ENCODE data around the gene PPP2R5C.

DNA sequence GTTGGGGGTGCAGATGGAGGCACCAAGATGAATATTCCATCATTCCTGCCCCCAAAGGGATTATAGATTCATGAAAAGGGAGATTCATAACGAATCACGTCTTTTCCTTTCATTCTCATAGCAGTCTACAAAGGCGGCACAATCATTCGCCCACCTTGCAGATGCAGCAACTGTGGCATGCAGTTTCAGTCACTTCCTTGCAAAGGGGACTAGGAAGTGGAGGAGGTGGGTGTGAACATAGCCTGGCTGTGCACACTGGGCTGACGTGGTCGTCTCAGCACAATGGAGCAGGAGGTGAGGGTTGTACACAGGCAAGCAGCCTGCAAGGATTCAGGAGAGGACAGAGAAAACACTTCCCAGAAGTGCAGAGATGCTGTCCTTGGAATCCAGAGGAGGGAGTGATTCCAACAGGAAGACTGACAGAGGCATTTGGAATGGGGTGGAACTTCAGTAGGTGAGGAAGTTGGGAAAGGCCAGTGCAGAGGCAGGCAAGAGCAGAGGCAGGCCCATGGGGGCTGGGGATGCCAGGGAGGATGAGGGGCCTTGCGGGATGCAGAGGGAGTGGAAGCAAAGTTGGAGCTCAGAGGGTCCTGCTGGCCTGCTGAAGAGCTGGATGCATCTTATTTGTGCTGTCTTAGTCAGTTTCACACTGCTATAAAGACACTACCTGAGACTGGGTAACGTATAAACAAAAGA, 21.9 kb upstream of the PPP2R5C start:
- TF ChIP-seq, protein P1, sequence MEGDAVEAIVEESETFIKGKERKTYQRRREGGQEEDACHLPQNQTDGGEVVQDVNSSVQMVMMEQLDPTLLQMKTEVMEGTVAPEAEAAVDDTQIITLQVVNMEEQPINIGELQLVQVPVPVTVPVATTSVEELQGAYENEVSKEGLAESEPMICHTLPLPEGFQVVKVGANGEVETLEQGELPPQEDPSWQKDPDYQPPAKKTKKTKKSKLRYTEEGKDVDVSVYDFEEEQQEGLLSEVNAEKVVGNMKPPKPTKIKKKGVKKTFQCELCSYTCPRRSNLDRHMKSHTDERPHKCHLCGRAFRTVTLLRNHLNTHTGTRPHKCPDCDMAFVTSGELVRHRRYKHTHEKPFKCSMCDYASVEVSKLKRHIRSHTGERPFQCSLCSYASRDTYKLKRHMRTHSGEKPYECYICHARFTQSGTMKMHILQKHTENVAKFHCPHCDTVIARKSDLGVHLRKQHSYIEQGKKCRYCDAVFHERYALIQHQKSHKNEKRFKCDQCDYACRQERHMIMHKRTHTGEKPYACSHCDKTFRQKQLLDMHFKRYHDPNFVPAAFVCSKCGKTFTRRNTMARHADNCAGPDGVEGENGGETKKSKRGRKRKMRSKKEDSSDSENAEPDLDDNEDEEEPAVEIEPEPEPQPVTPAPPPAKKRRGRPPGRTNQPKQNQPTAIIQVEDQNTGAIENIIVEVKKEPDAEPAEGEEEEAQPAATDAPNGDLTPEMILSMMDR (IDR thresholded peaks at IDR 0.05) = no peak
- TF ChIP-seq POLR2A (IDR thresholded peaks at IDR 0.05) = no peak
- TF ChIP-seq POLR2AphosphoS5 (IDR thresholded peaks at IDR 0.05) = no peak
